ENCODE measurements around the gene CYYR1. TPM values are rescaled to one million over a fixed set of nuclear protein-coding genes. Genes with fewer than 3 reads are reported as not detected.

The CYYR1 gene
- total RNA-seq, 1 experiment from 2014 or later: 0.12 TPM

DNA sequence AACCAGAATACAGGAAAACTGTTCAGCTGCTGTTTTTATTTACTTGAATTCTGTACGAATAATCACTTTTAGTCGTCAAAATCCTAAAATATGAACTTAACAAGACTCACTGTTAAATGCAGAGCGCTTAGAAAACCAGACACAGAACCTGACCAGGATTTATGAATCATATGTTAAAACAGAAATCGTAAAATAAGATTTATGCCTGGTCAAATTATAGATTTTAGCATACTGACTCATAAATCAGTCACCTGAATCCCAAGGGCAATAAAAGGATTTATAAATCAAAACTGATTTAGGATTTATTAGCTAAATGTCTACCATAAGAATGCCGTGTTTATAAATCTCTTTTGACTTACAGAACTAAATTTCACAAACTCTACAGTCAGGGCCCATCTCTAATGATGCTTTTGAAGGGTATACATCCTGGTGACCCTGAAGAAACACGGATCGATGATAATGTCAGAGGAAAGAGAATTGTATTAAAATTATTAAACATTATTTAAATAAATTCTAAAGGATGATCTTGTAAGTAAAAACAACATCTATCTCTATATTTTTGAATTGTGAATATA lies 28.8 kb downstream of the CYYR1 start:
- no peaks in the 10 kb centered on the region for H4K20me1 ChIP-seq (ENCODE audit: insufficient read depth)
- H3K4me1 ChIP-seq (ENCODE audit: control insufficient read depth in 1 of 2, insufficient read depth in 2 of 2, low read length in 2 of 2): no peaks in the 10 kb centered on the region
- H3K4me3 ChIP-seq (replicated peaks in 1 of 2; ENCODE audit: low read depth in 1 of 2, low read length in 2 of 2): no peak overlapping the region
- DNase-seq (ENCODE audit: low read depth, low spot score) (no peak), ATAC-seq (no peak)
- ChIA-PET RAD21 (ENCODE audit: low non-redundant PET in 1 of 2, low total read pairs in 2 of 2, uncharacterized antibody in 2 of 2, unreplicated experiment in 2 of 2) (no interaction called here), CTCF (no interaction called here), POLR2A (no interaction called here)
- peaks cover 0 to 4% of the 10 kb centered on the region in 2 experiments; a peak in 1 of 4 replicates for H3K9me3 ChIP-seq (ENCODE audit: control insufficient read depth in 1 of 2, insufficient read depth in 1 of 2, low read depth in 1 of 2, low read length in 2 of 2)
- H3K27ac ChIP-seq (ENCODE audit: low read depth, low read length): no peak overlapping the region
- no peaks in the 10 kb centered on the region for H3K9me2 ChIP-seq (ENCODE audit: insufficient read depth)
- H3K36me3 ChIP-seq (ENCODE audit: control insufficient read depth in 1 of 2, insufficient read depth in 2 of 2, low read length in 2 of 2): no peaks in the 10 kb centered on the region
- BruUV-seq (replicated peaks): no TSS peak
- H3K27me3 ChIP-seq (ENCODE audit: insufficient read depth, low read length): no peaks in the 10 kb centered on the region
- H3K9ac ChIP-seq (ENCODE audit: low read length): no peak overlapping the region
- intact Hi-C loops (cut with micrococcal nuclease): no loop called here
- H3K79me2 ChIP-seq (ENCODE audit: insufficient read depth, low read length): no peaks in the 10 kb centered on the region
- no peak overlapping the region for H3K4me2 ChIP-seq (ENCODE audit: low read length)
- H2AFZ ChIP-seq (ENCODE audit: low read depth, low read length, poor library complexity, severe bottlenecking): no peak overlapping the region
- no peak for TF ChIP-seq TCF7L2 (IDR thresholded peaks at IDR 0.05; ENCODE audit: borderline replicate concordance, extremely low read depth, insufficient read depth, insufficient read length)
- TF ChIP-seq SRF (IDR thresholded peaks at IDR 0.05; ENCODE audit: low read depth): no peak
- TF ChIP-seq, protein P1, sequence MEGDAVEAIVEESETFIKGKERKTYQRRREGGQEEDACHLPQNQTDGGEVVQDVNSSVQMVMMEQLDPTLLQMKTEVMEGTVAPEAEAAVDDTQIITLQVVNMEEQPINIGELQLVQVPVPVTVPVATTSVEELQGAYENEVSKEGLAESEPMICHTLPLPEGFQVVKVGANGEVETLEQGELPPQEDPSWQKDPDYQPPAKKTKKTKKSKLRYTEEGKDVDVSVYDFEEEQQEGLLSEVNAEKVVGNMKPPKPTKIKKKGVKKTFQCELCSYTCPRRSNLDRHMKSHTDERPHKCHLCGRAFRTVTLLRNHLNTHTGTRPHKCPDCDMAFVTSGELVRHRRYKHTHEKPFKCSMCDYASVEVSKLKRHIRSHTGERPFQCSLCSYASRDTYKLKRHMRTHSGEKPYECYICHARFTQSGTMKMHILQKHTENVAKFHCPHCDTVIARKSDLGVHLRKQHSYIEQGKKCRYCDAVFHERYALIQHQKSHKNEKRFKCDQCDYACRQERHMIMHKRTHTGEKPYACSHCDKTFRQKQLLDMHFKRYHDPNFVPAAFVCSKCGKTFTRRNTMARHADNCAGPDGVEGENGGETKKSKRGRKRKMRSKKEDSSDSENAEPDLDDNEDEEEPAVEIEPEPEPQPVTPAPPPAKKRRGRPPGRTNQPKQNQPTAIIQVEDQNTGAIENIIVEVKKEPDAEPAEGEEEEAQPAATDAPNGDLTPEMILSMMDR (IDR thresholded peaks at IDR 0.05 in 2 of 3, conservative IDR thresholded peaks at IDR 0.05 in 1 of 3; ENCODE audit: borderline replicate concordance in 1 of 3, insufficient read depth in 1 of 3, low read depth in 2 of 3, low read length in 2 of 3): no peak
- TF ChIP-seq JUND (IDR thresholded peaks at IDR 0.05): no peak
- no peak for TF ChIP-seq ZNF274 (IDR thresholded peaks at IDR 0.05; ENCODE audit: low read depth, low read length)
- TF ChIP-seq SP1 (IDR thresholded peaks at IDR 0.05; ENCODE audit: low read depth): no peak
- no peak for TF ChIP-seq EGR1 (IDR thresholded peaks at IDR 0.05; ENCODE audit: low read depth)
- TF ChIP-seq YY1 (IDR thresholded peaks at IDR 0.05; ENCODE audit: extremely low read depth, insufficient replicate concordance, low read depth, low read length): no peak
- TF ChIP-seq, protein P2, sequence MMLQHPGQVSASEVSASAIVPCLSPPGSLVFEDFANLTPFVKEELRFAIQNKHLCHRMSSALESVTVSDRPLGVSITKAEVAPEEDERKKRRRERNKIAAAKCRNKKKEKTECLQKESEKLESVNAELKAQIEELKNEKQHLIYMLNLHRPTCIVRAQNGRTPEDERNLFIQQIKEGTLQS (IDR thresholded peaks at IDR 0.05): no peak
- TF ChIP-seq RAD21 (IDR thresholded peaks at IDR 0.05; ENCODE audit: low read depth): no peak
- no peak for TF ChIP-seq EZH2phosphoT487 (IDR thresholded peaks at IDR 0.05; ENCODE audit: borderline replicate concordance)
- no peak for TF ChIP-seq SIN3A (IDR thresholded peaks at IDR 0.05; ENCODE audit: low read depth)
- no peak for TF ChIP-seq REST (IDR thresholded peaks at IDR 0.05; ENCODE audit: low read depth)
- no peak for TF ChIP-seq CEBPB (IDR thresholded peaks at IDR 0.05; ENCODE audit: low read depth)
- TF ChIP-seq, protein P3, sequence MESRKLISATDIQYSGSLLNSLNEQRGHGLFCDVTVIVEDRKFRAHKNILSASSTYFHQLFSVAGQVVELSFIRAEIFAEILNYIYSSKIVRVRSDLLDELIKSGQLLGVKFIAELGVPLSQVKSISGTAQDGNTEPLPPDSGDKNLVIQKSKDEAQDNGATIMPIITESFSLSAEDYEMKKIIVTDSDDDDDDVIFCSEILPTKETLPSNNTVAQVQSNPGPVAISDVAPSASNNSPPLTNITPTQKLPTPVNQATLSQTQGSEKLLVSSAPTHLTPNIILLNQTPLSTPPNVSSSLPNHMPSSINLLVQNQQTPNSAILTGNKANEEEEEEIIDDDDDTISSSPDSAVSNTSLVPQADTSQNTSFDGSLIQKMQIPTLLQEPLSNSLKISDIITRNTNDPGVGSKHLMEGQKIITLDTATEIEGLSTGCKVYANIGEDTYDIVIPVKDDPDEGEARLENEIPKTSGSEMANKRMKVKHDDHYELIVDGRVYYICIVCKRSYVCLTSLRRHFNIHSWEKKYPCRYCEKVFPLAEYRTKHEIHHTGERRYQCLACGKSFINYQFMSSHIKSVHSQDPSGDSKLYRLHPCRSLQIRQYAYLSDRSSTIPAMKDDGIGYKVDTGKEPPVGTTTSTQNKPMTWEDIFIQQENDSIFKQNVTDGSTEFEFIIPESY (IDR thresholded peaks at IDR 0.05; ENCODE audit: extremely low read depth, insufficient replicate concordance, low read length): no peak
- no peak for TF ChIP-seq POLR2AphosphoS5 (IDR thresholded peaks at IDR 0.05; ENCODE audit: low read depth, low read length)
- TF ChIP-seq ZFX (IDR thresholded peaks at IDR 0.05): no peak
- no peak for TF ChIP-seq FOSL1 (IDR thresholded peaks at IDR 0.05; ENCODE audit: low read depth)
- TF ChIP-seq ELF1 (IDR thresholded peaks at IDR 0.05; ENCODE audit: borderline replicate concordance, low read depth): no peak
